NCI-H1417 (cell line): ENCODE measurements around the gene LCNL1.
A peak's percentile ranks its signal among the peaks of the same experiment; 100 is the strongest.

ENCODE experiments used
- DNase-seq, 3 experiments: peaks; one replicate each; lab custom pipeline; 2025; lab: John Stamatoyannopoulos, UW

The LCNL1 gene

GRCh38 chr9:136982232-136983051, at the start of gene LCNL1:
TSS of gene LCNL1 (plus strand) at chr9:136982993. CDS start at chr9:136983587, 594 bp downstream.
- no peak for DNase-seq

GRCh38 chr9:136934277-136934676, 48.5 kb upstream of the LCNL1 start:
- DNase-seq: no peak

- no peak for DNase-seq
Measured at GRCh38 chr9:136935651-136936050, 47.1 kb upstream of the LCNL1 start.

GRCh38 chr9:136936645-136937170, 46.1 kb upstream of the LCNL1 start:
- DNase-seq: no peak

GRCh38 chr9:136937186-136938001, 45.4 kb upstream of the LCNL1 start:
- no peak for DNase-seq

GRCh38 chr9:136939431-136939995, 43.3 kb upstream of the LCNL1 start:
- no peak for DNase-seq

GRCh38 chr9:136939996-136940525, 42.7 kb upstream of the LCNL1 start:
- no peak for DNase-seq

GRCh38 chr9:136940526-136941230, 42.1 kb upstream of the LCNL1 start:
- DNase-seq: no peak

GRCh38 chr9:136941231-136942111, 41.3 kb upstream of the LCNL1 start:
- DNase-seq: no peak

GRCh38 chr9:136942112-136942880, 40.5 kb upstream of the LCNL1 start:
- DNase-seq: no peak

- DNase-seq: no peak
Measured at GRCh38 chr9:136942881-136943230, 39.9 kb upstream of the LCNL1 start.

- DNase-seq: peak in 2 of 3 experiments; percentile 60 to 62
Measured at GRCh38 chr9:136943291-136944211, 39.2 kb upstream of the LCNL1 start.

- no peak for DNase-seq
Measured at GRCh38 chr9:136944212-136944518, 38.6 kb upstream of the LCNL1 start.

- peak; percentile 92 to 98 (median 97) for DNase-seq
Measured at GRCh38 chr9:136944519-136945332, 38.1 kb upstream of the LCNL1 start, which contains the start of the genes C8G and FBXW5. TSS of gene C8G (plus strand) at chr9:136945243. CDS start at chr9:136945321, 78 bp downstream. TSS of gene FBXW5 (minus strand) at chr9:136944738. CDS start at chr9:136944083, 655 bp downstream.

- no peak for DNase-seq
Measured at GRCh38 chr9:136945333-136946227, 37.2 kb upstream of the LCNL1 start.

- DNase-seq: no peak
Measured at GRCh38 chr9:136946228-136947027, 36.4 kb upstream of the LCNL1 start.
